NCI-H446 treated with DMSO at 0.1 percent for 48 hours (cell line): ENCODE results near the gene WDSUB1.

Experiments
- DNase-seq: peaks from one replicate; lab custom pipeline; 2025; lab: John Stamatoyannopoulos, UW

The WDSUB1 gene

GRCh38 chr2:159195697-159196096 is 90.8 kb downstream of the WDSUB1 start:
- DNase-seq, result no peak

- DNase-seq, result no peak
These were observed 92.3 kb downstream of the WDSUB1 start for GRCh38 chr2:159194241-159194640.

- DNase-seq, result no peak
These were observed 92.7 kb downstream of the WDSUB1 start for GRCh38 chr2:159193791-159194190.

GRCh38 chr2:159192371-159192918 is 94.1 kb downstream of the WDSUB1 start:
- no peak for DNase-seq

GRCh38 chr2:159188449-159188848 is 98.1 kb downstream of the WDSUB1 start:
- no peak for DNase-seq

GRCh38 chr2:159187106-159187505 is 99.4 kb downstream of the WDSUB1 start:
- no peak for DNase-seq

- no peak for DNase-seq
These were observed 100.0 kb downstream of the WDSUB1 start for GRCh38 chr2:159186462-159186861.
